CD4-positive, alpha-beta T cell (primary cell): ENCODE data around the gene AFF3. TPM values are rescaled to one million over a fixed set of nuclear protein-coding genes. Genes with fewer than 3 reads are reported as not detected.

Source experiments
- ATAC-seq: fragments of 200-7000 bp; cut with Tn5 transposase; one replicate; pipeline ENCODE4 v1.10.0; 2022; ENCODE audit warnings: mild to moderate bottlenecking; ENCODE audit not compliant: poor library complexity
- CTCF ChIA-PET: fragments of 350-600 bp; sonication (Branson Sonifier 250); formaldehyde crosslinking; loops from one replicate; lab custom pipeline; 2021; ENCODE audit warnings: antibody characterized with exemption, inconsistent platforms; lab: Charles Lee
- POLR2A ChIA-PET: fragments of 350-600 bp; sonication (Branson Sonifier 250); formaldehyde crosslinking; loops from one replicate; lab custom pipeline; 2021; ENCODE audit warnings: antibody characterized with exemption, inconsistent platforms; lab: Charles Lee
- DNase-seq, 14 experiments: peaks; one replicate each; pipeline ENCODE4 v3.0.0-alpha.2; 2013 to 2020; ENCODE audit warnings: mixed read lengths in 2 of 14
- H3K27ac ChIP-seq, 2 donors: one replicate each; pipeline versions ENCODE4 v1.5.1 to v1.7.0; 2013; ENCODE audit warnings: low read length in 2 of 2, low read depth in 1 of 2, mild to moderate bottlenecking in 1 of 2
- H3K27me3 ChIP-seq, 2 experiments: 1 replicate in 1 of 2; 2 replicates in 1 of 2; pipeline versions ENCODE4 v1.6.1 to v1.7.0; 2013; ENCODE audit warnings: low read length in 2 of 2, control low read depth in 1 of 2, mild to moderate bottlenecking in 1 of 2, moderate library complexity in 1 of 2; ENCODE audit not compliant: insufficient read depth in 2 of 2, control insufficient read depth in 1 of 2
- H3K36me3 ChIP-seq: one replicate; pipeline ENCODE4 v1.6.1; 2013; ENCODE audit warnings: low read length, control low read depth; ENCODE audit not compliant: insufficient read depth
- H3K4me1 ChIP-seq: one replicate; pipeline ENCODE4 v1.6.1; 2013; ENCODE audit warnings: low read length, control low read depth; ENCODE audit not compliant: insufficient read depth
- H3K4me3 ChIP-seq: one replicate; pipeline ENCODE4 v1.5.1; 2013; ENCODE audit warnings: mild to moderate bottlenecking, low read length, moderate library complexity
- H3K9me3 ChIP-seq, 2 experiments: 1 replicate in 1 of 2; 2 replicates in 1 of 2; pipeline versions ENCODE4 v1.6.1 to v1.7.0; 2013; ENCODE audit warnings: low read length in 2 of 2, mild to moderate bottlenecking in 2 of 2, control low read depth in 1 of 2, moderate library complexity in 1 of 2; ENCODE audit not compliant: control insufficient read depth in 1 of 2, insufficient read depth in 1 of 2
- H3K27ac Mint-ChIP-seq: one replicate; pipeline ENCODE4 v1.8.0; 2020; ENCODE audit warnings: mixed read lengths
- H3K27me3 Mint-ChIP-seq: one replicate; pipeline ENCODE4 v1.8.0; 2021; ENCODE audit warnings: mixed read lengths
- H3K36me3 Mint-ChIP-seq: one replicate; pipeline ENCODE4 v1.8.0; 2021; ENCODE audit warnings: low read depth, mixed read lengths
- H3K4me1 Mint-ChIP-seq: one replicate; pipeline ENCODE4 v1.8.0; 2021; ENCODE audit warnings: low read depth, mixed read lengths
- H3K4me3 Mint-ChIP-seq: one replicate; pipeline ENCODE4 v1.8.0; 2020; ENCODE audit warnings: mild to moderate bottlenecking, mixed read lengths
- H3K9me3 Mint-ChIP-seq: one replicate; pipeline ENCODE4 v1.8.0; 2020; ENCODE audit warnings: mixed read lengths
- intact Hi-C, 2 experiments: fragments of 100-400 bp; cut with DNase I in 1 of 2; cut with micrococcal nuclease in 1 of 2; formaldehyde crosslinking; loops; one replicate each; pipeline versions ENCODE4 v1.15.1 to v1.9.0; 2023 to 2025; cut with DNase I, micrococcal nuclease
- total RNA-seq, 174 experiments: library from RNA in 2 of 174; stranded (reverse) in 2 of 174; gene quantifications; one replicate each; pipeline ENCODE4 v1.2.3 and lab custom pipeline; 2021 to 2026
- TF ChIP-seq, protein P1 (sequence below): fragments of 200-600 bp; IDR thresholded peaks from one replicate; pipeline ENCODE4 v1.8.0; 2022; ENCODE audit warnings: antibody characterized with exemption, mild to moderate bottlenecking

AFF3 gene
- total RNA-seq, 2 experiments from 2014 or later: 15.4 to 15.7 TPM

DNA sequence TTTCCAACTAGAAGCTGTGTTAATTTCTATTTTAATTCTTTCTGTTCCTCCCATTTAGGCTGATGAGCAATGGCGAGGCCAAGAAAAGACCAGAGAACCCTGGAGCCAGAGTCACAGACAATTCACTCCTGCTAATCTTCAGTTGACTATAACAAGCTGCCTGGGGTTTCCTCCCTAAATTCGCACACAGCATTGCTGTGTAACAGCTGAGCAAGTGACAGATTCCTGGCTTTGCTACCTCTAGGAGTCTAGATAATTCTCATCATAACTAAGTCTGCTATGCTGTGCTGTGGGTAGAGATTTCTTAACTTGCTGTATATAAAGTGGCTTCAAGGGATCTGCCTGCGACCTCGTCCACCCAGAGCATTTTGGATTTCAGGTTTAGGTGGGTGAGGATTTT is 521.3 kb downstream of the AFF3 start:
- Histone ChIP-seq H3K27ac (no peak overlapping the region), H3K4me3 (no peak overlapping the region), H3K9me3 (no peaks in the 10 kb centered on the region), H3K4me1 (no peaks in the 10 kb centered on the region), H3K36me3 (no peaks in the 10 kb centered on the region), H3K27me3 (no peaks in the 10 kb centered on the region)
- intact Hi-C loops: no loop called here
- Mint-ChIP-seq H3K36me3 (no peaks in the 10 kb centered on the region), H3K27me3 (no peaks in the 10 kb centered on the region), H3K27ac (no peak overlapping the region), H3K4me3 (no peak overlapping the region), H3K9me3 (no peaks in the 10 kb centered on the region), H3K4me1 (peaks cover 4% of the 10 kb centered on the region)
- no peak for ATAC-seq
- ChIA-PET CTCF (no interaction called here), POLR2A (no interaction called here)
- no peak for DNase-seq
- TF ChIP-seq, protein P1, sequence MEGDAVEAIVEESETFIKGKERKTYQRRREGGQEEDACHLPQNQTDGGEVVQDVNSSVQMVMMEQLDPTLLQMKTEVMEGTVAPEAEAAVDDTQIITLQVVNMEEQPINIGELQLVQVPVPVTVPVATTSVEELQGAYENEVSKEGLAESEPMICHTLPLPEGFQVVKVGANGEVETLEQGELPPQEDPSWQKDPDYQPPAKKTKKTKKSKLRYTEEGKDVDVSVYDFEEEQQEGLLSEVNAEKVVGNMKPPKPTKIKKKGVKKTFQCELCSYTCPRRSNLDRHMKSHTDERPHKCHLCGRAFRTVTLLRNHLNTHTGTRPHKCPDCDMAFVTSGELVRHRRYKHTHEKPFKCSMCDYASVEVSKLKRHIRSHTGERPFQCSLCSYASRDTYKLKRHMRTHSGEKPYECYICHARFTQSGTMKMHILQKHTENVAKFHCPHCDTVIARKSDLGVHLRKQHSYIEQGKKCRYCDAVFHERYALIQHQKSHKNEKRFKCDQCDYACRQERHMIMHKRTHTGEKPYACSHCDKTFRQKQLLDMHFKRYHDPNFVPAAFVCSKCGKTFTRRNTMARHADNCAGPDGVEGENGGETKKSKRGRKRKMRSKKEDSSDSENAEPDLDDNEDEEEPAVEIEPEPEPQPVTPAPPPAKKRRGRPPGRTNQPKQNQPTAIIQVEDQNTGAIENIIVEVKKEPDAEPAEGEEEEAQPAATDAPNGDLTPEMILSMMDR: no peak

DNA sequence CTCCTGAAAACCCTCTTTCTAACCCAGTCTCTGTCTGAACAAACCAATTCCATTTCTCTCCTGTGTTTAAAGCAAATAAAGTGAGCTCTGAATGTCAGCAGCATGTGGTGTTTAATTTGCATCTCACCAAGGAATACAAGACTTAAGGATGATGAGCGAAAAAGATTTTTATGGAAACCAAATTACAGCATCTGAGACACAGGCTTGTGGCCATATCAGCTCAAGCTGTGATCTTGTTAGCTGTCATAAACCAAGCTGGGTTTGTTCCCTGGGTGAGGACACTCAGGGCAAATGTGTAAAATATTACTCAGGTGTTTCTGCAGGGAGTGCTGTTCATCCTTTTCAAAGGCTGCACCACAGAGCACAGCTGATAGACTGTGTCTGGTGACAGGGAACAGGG is 523.2 kb downstream of the AFF3 start:
- H3K27me3 Mint-ChIP-seq: no peaks in the 10 kb centered on the region
- Histone ChIP-seq H3K27me3 (no peaks in the 10 kb centered on the region), H3K9me3 (no peaks in the 10 kb centered on the region), H3K27ac (no peak overlapping the region), H3K36me3 (no peaks in the 10 kb centered on the region), H3K4me1 (no peaks in the 10 kb centered on the region), H3K4me3 (no peak overlapping the region)
- H3K36me3 Mint-ChIP-seq: no peaks in the 10 kb centered on the region
- POLR2A ChIA-PET: no interaction called here
- no peak overlapping the region for H3K4me3 Mint-ChIP-seq
- no peaks in the 10 kb centered on the region for H3K9me3 Mint-ChIP-seq
- CTCF ChIA-PET: no interaction called here
- TF ChIP-seq, protein P1: no peak
- ATAC-seq (no peak), DNase-seq (no peak)
- H3K4me1 Mint-ChIP-seq: peaks cover 4% of the 10 kb centered on the region
- intact Hi-C loops: no loop called here
- no peak overlapping the region for H3K27ac Mint-ChIP-seq

DNA sequence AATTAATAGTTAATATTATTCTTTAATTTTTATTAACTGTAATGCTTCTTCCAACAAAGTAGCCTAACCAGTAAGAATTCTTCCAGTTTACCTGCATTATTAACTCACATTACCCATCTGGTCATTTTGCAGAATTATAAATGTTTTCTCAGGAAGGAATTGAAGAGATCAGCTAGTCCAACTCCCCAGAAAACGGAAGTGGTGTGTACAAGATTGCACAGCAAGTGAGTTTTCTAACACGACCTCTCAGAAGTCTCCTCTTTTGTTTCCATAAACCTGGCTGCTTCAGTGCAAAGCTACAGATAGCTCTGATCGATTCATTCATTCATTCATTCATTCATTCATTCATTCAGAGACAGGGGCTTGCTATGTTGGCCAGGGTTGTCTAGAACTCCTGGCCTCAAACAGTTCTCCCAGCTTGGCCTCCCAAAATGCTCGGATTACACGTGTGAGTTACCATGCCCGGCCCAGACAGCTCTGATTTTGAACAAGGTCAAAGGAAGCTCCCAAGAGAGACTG is 523.8 kb downstream of the AFF3 start:
- no peak overlapping the region for H3K27ac ChIP-seq
- DNase-seq (no peak), ATAC-seq (no peak)
- no peaks in the 10 kb centered on the region for H3K9me3 ChIP-seq
- no peaks in the 10 kb centered on the region for H3K9me3 Mint-ChIP-seq
- no peaks in the 10 kb centered on the region for H3K36me3 ChIP-seq
- ChIA-PET CTCF (no interaction called here), POLR2A (no interaction called here)
- no peaks in the 10 kb centered on the region for H3K27me3 ChIP-seq
- H3K4me3 ChIP-seq: no peak overlapping the region
- H3K4me1 Mint-ChIP-seq: peaks cover 4% of the 10 kb centered on the region
- no peak overlapping the region for H3K4me3 Mint-ChIP-seq
- no peak overlapping the region for H3K27ac Mint-ChIP-seq
- no peaks in the 10 kb centered on the region for H3K27me3 Mint-ChIP-seq
- H3K36me3 Mint-ChIP-seq: no peaks in the 10 kb centered on the region
- TF ChIP-seq, protein P1: no peak
- H3K4me1 ChIP-seq: no peaks in the 10 kb centered on the region
- intact Hi-C loops: no loop called here
